Measurements from ENCODE around the gene LRRC74B.

Gene LRRC74B

GRCh38 chr22:21030621-21031544 lies 14.9 kb upstream of the LRRC74B start:
- H3K9me3 ChIP-seq (ENCODE audit: insufficient read depth, low read length) = no peaks in the 10 kb centered on the region
- H3K27me3 ChIP-seq (ENCODE audit: insufficient read depth, insufficient read length) = peaks cover 18% of the 10 kb centered on the region
- DNase-seq (ENCODE audit: low read depth, low spot score) = no peak
- TF ChIP-seq ZNF274 (IDR thresholded peaks at IDR 0.05; ENCODE audit: low read depth, low read length) (no peak), YY1 (IDR thresholded peaks at IDR 0.05; ENCODE audit: insufficient read depth, insufficient read length) (no peak), SUZ12 (IDR thresholded peaks at IDR 0.05; ENCODE audit: extremely low read depth, insufficient read depth, insufficient read length) (no peak)
- H3K4me3 ChIP-seq (ENCODE audit: insufficient read length, low read depth) = no peak overlapping the region
- H3K4me1 ChIP-seq (ENCODE audit: insufficient read depth, insufficient read length) = peaks cover 16% of the 10 kb centered on the region
- no peak overlapping the region for H3K9ac ChIP-seq (ENCODE audit: insufficient read length, low read depth)
- no peaks in the 10 kb centered on the region for H3K36me3 ChIP-seq (ENCODE audit: insufficient read depth, insufficient read length, low read length)

GRCh38 chr22:21031545-21032036 lies 14.2 kb upstream of the LRRC74B start:
- TF ChIP-seq SUZ12 (IDR thresholded peaks at IDR 0.05; ENCODE audit: extremely low read depth, insufficient read depth, insufficient read length) (no peak), YY1 (IDR thresholded peaks at IDR 0.05; ENCODE audit: insufficient read depth, insufficient read length) (no peak), ZNF274 (IDR thresholded peaks at IDR 0.05; ENCODE audit: low read depth, low read length) (no peak)
- Histone ChIP-seq H3K36me3 (ENCODE audit: insufficient read depth, insufficient read length, low read length) (no peaks in the 10 kb centered on the region), H3K4me3 (ENCODE audit: insufficient read length, low read depth) (peak overlapping the region; percentile 45), H3K9ac (ENCODE audit: insufficient read length, low read depth) (peak overlapping the region; percentile 67), H3K4me1 (ENCODE audit: insufficient read depth, insufficient read length) (peaks cover 15% of the 10 kb centered on the region), H3K27me3 (ENCODE audit: insufficient read depth, insufficient read length) (peaks cover 18% of the 10 kb centered on the region), H3K9me3 (ENCODE audit: insufficient read depth, low read length) (no peaks in the 10 kb centered on the region)
- no peak for DNase-seq (ENCODE audit: low read depth, low spot score)

GRCh38 chr22:21032037-21032867 lies 13.5 kb upstream of the LRRC74B start, which contains the start of gene SLC7A4:
Gene SLC7A4 (minus strand): TSS chr22:21032561. CDS start chr22:21031812, 749 bp downstream.
- Histone ChIP-seq H3K36me3 (ENCODE audit: insufficient read depth, insufficient read length, low read length) (no peaks in the 10 kb centered on the region), H3K4me3 (ENCODE audit: insufficient read length, low read depth) (peak within 1 kb of the TSS; percentile 45), H3K27me3 (ENCODE audit: insufficient read depth, insufficient read length) (peaks cover 18% of the 10 kb centered on the region), H3K9ac (ENCODE audit: insufficient read length, low read depth) (peak within 1 kb of the TSS; percentile 67), H3K9me3 (ENCODE audit: insufficient read depth, low read length) (no peaks in the 10 kb centered on the region), H3K4me1 (ENCODE audit: insufficient read depth, insufficient read length) (peaks cover 15% of the 10 kb centered on the region)
- DNase-seq (ENCODE audit: low read depth, low spot score) = no peak
- TF ChIP-seq ZNF274 (IDR thresholded peaks at IDR 0.05; ENCODE audit: low read depth, low read length) (no peak), YY1 (IDR thresholded peaks at IDR 0.05; ENCODE audit: insufficient read depth, insufficient read length) (no peak), SUZ12 (IDR thresholded peaks at IDR 0.05; ENCODE audit: extremely low read depth, insufficient read depth, insufficient read length) (no peak)

GRCh38 chr22:21032868-21033688 lies 12.7 kb upstream of the LRRC74B start:
- H3K9ac ChIP-seq (ENCODE audit: insufficient read length, low read depth) = peak overlapping the region; percentile 50
- H3K4me1 ChIP-seq (ENCODE audit: insufficient read depth, insufficient read length) = peaks cover 15% of the 10 kb centered on the region
- H3K9me3 ChIP-seq (ENCODE audit: insufficient read depth, low read length) = no peaks in the 10 kb centered on the region
- H3K36me3 ChIP-seq (ENCODE audit: insufficient read depth, insufficient read length, low read length) = no peaks in the 10 kb centered on the region
- peaks cover 18% of the 10 kb centered on the region for H3K27me3 ChIP-seq (ENCODE audit: insufficient read depth, insufficient read length)
- no peak for TF ChIP-seq YY1 (IDR thresholded peaks at IDR 0.05; ENCODE audit: insufficient read depth, insufficient read length)
- no peak for TF ChIP-seq SUZ12 (IDR thresholded peaks at IDR 0.05; ENCODE audit: extremely low read depth, insufficient read depth, insufficient read length)
- no peak for TF ChIP-seq ZNF274 (IDR thresholded peaks at IDR 0.05; ENCODE audit: low read depth, low read length)
- DNase-seq (ENCODE audit: low read depth, low spot score) = no peak
- peak overlapping the region; percentile 43 for H3K4me3 ChIP-seq (ENCODE audit: insufficient read length, low read depth)

GRCh38 chr22:21033895-21034294 lies 11.9 kb upstream of the LRRC74B start:
- no peak overlapping the region for H3K9ac ChIP-seq (ENCODE audit: insufficient read length, low read depth)
- TF ChIP-seq ZNF274 (IDR thresholded peaks at IDR 0.05; ENCODE audit: low read depth, low read length) (no peak), YY1 (IDR thresholded peaks at IDR 0.05; ENCODE audit: insufficient read depth, insufficient read length) (no peak), SUZ12 (IDR thresholded peaks at IDR 0.05; ENCODE audit: extremely low read depth, insufficient read depth, insufficient read length) (no peak)
- DNase-seq (ENCODE audit: low read depth, low spot score) = no peak

GRCh38 chr22:21034989-21035388 lies 10.8 kb upstream of the LRRC74B start:
- H3K4me3 ChIP-seq (ENCODE audit: insufficient read length, low read depth) = no peak overlapping the region
- no peak overlapping the region for H3K9ac ChIP-seq (ENCODE audit: insufficient read length, low read depth)
- no peak for TF ChIP-seq YY1 (IDR thresholded peaks at IDR 0.05; ENCODE audit: insufficient read depth, insufficient read length)
- H3K4me1 ChIP-seq (ENCODE audit: insufficient read depth, insufficient read length) = peaks cover 8% of the 10 kb centered on the region
- no peaks in the 10 kb centered on the region for H3K36me3 ChIP-seq (ENCODE audit: insufficient read depth, insufficient read length, low read length)
- DNase-seq (ENCODE audit: low read depth, low spot score) = no peak
- H3K27me3 ChIP-seq (ENCODE audit: insufficient read depth, insufficient read length) = peaks cover 18% of the 10 kb centered on the region
- no peaks in the 10 kb centered on the region for H3K9me3 ChIP-seq (ENCODE audit: insufficient read depth, low read length)

More at GRCh38 chr22:21033895-21034294, 11.9 kb upstream of the LRRC74B start:
- Histone ChIP-seq H3K4me1 (ENCODE audit: insufficient read depth, insufficient read length) (peaks cover 15% of the 10 kb centered on the region), H3K27me3 (ENCODE audit: insufficient read depth, insufficient read length) (peaks cover 18% of the 10 kb centered on the region), H3K9me3 (ENCODE audit: insufficient read depth, low read length) (no peaks in the 10 kb centered on the region), H3K36me3 (ENCODE audit: insufficient read depth, insufficient read length, low read length) (no peaks in the 10 kb centered on the region), H3K4me3 (ENCODE audit: insufficient read length, low read depth) (no peak overlapping the region)
